Left hindlimb (tissue), 1 donor: ENCODE measurements around the gene SPECC1L.
"Not testable (repeated sequence)": the region's sequence is repeated elsewhere in the genome, so short reads cannot be mapped to it uniquely, and the experiment has no call there.

Source experiments
- DNase-seq: peaks from one replicate; pipeline ENCODE4 v3.0.0-alpha.2; 2018

The SPECC1L gene

GRCh38 chr22:24270556-24271385 is at the start of gene SPECC1L:
Gene SPECC1L (plus strand): TSS chr22:24270831. CDS start chr22:24302232, 31,401 bp downstream.
- peak; percentile 97 for DNase-seq

GRCh38 chr22:24224468-24224867 is 46.2 kb upstream of the SPECC1L start:
- no peak for DNase-seq

GRCh38 chr22:24225044-24225601 is 45.5 kb upstream of the SPECC1L start:
- no peak for DNase-seq

- no peak for DNase-seq
These were observed 44.7 kb upstream of the SPECC1L start for GRCh38 chr22:24225951-24226350.

- no peak for DNase-seq
These were observed 39.5 kb upstream of the SPECC1L start for GRCh38 chr22:24230911-24231656.

GRCh38 chr22:24231706-24232105 is 38.9 kb upstream of the SPECC1L start:
- no peak for DNase-seq

- no peak for DNase-seq
These were observed 38.5 kb upstream of the SPECC1L start for GRCh38 chr22:24232124-24232523.

GRCh38 chr22:24232725-24233124 is 37.9 kb upstream of the SPECC1L start:
- DNase-seq, result no peak

GRCh38 chr22:24233235-24233634 is 37.4 kb upstream of the SPECC1L start:
- no peak for DNase-seq

GRCh38 chr22:24233816-24234215 is 36.8 kb upstream of the SPECC1L start:
- DNase-seq, result no peak

GRCh38 chr22:24235315-24235714 is 35.3 kb upstream of the SPECC1L start:
- DNase-seq, result no peak

GRCh38 chr22:24236656-24237055 is 34.0 kb upstream of the SPECC1L start:
- DNase-seq, result no peak

- DNase-seq, result not testable (repeated sequence)
These were observed 32.4 kb upstream of the SPECC1L start for GRCh38 chr22:24238101-24238694.

- DNase-seq, result no peak
These were observed 30.2 kb upstream of the SPECC1L start for GRCh38 chr22:24240381-24240780.

GRCh38 chr22:24240985-24241692 is 29.5 kb upstream of the SPECC1L start:
- not testable (repeated sequence) for DNase-seq

GRCh38 chr22:24243417-24243816 is 27.2 kb upstream of the SPECC1L start:
- DNase-seq, result not testable (repeated sequence)

GRCh38 chr22:24244144-24244787 is 26.4 kb upstream of the SPECC1L start:
- DNase-seq, result peak; percentile 56

- DNase-seq, result not testable (repeated sequence)
These were observed 25.6 kb upstream of the SPECC1L start, which contains the start of gene GGT5 for GRCh38 chr22:24245030-24245431. Gene GGT5 (minus strand): TSS chr22:24245082. CDS start chr22:24244725, 357 bp downstream.

GRCh38 chr22:24245584-24246561 is 24.8 kb upstream of the SPECC1L start:
- peak; percentile 64 for DNase-seq

- DNase-seq, result no peak
These were observed 23.6 kb upstream of the SPECC1L start for GRCh38 chr22:24247011-24247507.
